Astrocyte of the spinal cord (primary cell): Measurements from ENCODE around the gene PPP1R1A.

ENCODE experiments used
- DNase-seq: peaks from one replicate; pipeline ENCODE4 v3.0.0; 2011; ENCODE audit warnings: low read depth, low spot score
- H3K4me3 ChIP-seq: 2 replicates; pipeline ENCODE4 v1.5.1; 2011; ENCODE audit warnings: low read depth, mild to moderate bottlenecking, low read length, moderate library complexity
- in situ Hi-C: cut with HindIII; loops from 2 replicates; pipeline ENCODE4 v1.10.0; 2017; ENCODE audit warnings: low sequenced_read_pairs
- TF ChIP-seq, protein P1 (sequence below): IDR thresholded peaks from 2 replicates; pipeline ENCODE4 v1.5.1; 2012; ENCODE audit warnings: low read depth, mild to moderate bottlenecking, low read length, inconsistent platforms

PPP1R1A gene

GRCh38 chr12:54549774-54550451, 38.5 kb downstream of the PPP1R1A start:
- in situ Hi-C loops: no loop called here
- DNase-seq: no peak
- TF ChIP-seq, protein P1, sequence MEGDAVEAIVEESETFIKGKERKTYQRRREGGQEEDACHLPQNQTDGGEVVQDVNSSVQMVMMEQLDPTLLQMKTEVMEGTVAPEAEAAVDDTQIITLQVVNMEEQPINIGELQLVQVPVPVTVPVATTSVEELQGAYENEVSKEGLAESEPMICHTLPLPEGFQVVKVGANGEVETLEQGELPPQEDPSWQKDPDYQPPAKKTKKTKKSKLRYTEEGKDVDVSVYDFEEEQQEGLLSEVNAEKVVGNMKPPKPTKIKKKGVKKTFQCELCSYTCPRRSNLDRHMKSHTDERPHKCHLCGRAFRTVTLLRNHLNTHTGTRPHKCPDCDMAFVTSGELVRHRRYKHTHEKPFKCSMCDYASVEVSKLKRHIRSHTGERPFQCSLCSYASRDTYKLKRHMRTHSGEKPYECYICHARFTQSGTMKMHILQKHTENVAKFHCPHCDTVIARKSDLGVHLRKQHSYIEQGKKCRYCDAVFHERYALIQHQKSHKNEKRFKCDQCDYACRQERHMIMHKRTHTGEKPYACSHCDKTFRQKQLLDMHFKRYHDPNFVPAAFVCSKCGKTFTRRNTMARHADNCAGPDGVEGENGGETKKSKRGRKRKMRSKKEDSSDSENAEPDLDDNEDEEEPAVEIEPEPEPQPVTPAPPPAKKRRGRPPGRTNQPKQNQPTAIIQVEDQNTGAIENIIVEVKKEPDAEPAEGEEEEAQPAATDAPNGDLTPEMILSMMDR: no peak
- no peak overlapping the region for H3K4me3 ChIP-seq

- in situ Hi-C loops: no loop called here
- TF ChIP-seq, protein P1: no peak
- no peak overlapping the region for H3K4me3 ChIP-seq
- DNase-seq: no peak
Observed at GRCh38 chr12:54546511-54546910, 41.9 kb downstream of the PPP1R1A start.

DNA sequence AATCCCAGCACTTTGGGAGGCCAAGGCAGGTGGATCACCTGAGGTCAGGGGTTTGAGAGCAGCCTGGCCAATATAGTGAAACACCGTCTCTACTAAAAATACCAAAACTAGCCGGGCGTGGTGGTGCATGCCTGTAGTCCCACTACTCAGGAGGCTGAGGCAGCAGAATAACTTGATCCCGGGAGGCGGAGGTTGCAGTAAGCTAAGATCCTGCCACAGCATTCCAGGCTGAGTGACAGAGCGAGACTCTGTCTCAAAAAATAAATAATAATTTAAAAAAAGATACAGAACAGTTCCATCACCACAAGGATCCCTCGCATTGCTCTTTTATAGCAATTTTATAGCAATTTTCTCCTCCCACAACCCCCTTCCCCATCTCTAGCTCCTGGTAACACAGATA, 43.7 kb downstream of the PPP1R1A start:
- in situ Hi-C loops: no loop called here
- TF ChIP-seq, protein P1: no peak

GRCh38 chr12:54543526-54543925, 44.9 kb downstream of the PPP1R1A start:
- DNase-seq: no peak
- H3K4me3 ChIP-seq: no peak overlapping the region
- TF ChIP-seq, protein P1: no peak
- in situ Hi-C loops: no loop called here

More for the DNA sequence above, 43.7 kb downstream of the PPP1R1A start:
- DNase-seq: no peak
- H3K4me3 ChIP-seq: no peak overlapping the region

DNA sequence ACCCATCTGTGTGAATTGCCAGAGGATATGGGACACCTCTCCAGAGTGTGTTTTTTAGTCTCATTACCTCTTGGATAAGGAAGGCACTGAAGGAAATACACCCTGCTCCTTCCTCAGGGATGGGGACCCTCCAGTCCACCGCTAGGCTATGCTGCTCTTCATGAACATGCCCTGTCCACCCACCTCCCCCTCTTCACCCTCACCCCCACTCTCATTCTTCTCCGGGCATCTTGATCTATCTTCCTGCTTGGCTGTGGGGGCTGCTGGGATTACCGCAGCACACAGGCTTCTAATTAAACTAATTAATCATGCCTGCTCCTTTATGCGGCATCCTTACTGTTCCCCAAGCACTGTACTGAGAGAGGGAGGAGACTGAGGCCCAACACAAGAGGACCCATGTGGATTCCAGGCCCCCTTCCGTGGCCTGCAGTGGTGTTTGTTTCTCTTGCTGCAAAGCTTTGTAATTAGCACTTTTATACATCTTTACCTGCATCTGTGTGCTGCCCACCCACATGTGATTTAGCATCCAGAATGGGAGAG, 46.6 kb downstream of the PPP1R1A start:
- TF ChIP-seq, protein P1: no peak
- in situ Hi-C loops: no loop called here

GRCh38 chr12:54538136-54538700, 50.2 kb downstream of the PPP1R1A start:
- H3K4me3 ChIP-seq: no peak overlapping the region
- no peak for DNase-seq
- in situ Hi-C loops: no loop called here
- TF ChIP-seq, protein P1: no peak

More for the DNA sequence above, 46.6 kb downstream of the PPP1R1A start:
- no peak overlapping the region for H3K4me3 ChIP-seq
- no peak for DNase-seq
